GM18517 (cell line): ENCODE measurements around the gene SKP1.
"Not testable (repeated sequence)": the region's sequence is repeated elsewhere in the genome, so short reads cannot be mapped to it uniquely, and the experiment has no call there.

Experiments used
- ATAC-seq: cut with Tn5 transposase; IDR thresholded peaks from one replicate; pipeline ENCODE4 v1.9.1; 2021; ENCODE audit warnings: mild to moderate bottlenecking, moderate library complexity; ENCODE audit not compliant: unreplicated experiment

The SKP1 gene

DNA sequence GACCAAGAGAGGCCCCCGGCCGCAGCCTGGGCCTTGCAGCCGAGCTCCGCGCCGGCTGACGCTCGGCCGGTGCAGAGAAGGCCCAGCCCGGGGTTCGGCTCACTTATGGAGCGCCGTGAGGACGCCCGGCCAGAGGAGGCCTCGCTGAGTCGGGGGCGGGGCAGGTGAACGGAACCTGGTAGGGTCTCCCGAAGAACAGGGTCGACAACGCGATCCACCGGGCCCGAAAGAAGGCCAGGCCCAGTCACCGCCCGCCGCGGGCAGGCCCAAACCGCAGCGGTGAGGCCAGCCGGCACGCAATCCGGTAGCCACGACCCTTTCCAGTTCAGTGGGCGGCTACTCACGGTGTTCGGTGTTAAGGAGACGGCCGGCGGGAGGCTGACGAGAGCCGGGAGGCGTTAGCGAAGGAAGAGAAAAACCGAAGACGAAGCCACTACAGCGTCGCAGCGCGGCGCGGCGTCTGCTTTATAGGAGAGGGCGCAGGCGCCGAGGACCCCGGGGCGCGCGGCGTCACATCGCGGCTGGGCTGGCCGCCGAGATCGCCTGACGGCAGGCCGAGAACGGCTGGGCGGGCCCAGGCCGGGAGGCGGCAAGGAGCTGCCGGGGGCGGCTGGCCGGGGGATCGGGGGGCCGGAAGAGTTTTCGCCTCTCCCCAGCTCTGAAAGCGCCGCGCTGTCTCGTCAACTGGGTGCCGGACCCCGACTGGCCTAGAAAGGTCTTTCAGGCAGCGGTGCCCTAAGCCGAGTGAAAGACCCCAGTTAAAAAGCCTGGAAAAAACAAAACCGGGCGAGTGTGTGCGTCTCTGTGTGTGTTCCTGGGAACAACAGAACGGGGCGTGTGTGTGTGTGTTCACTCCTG lies at the start of gene SKP1:
SKP1 (minus strand) TSS at position 440 of the 858 bp plus-strand sequence. CDS start 2,928 bp downstream, outside the sequence.
- ATAC-seq = peak; percentile 57

DNA sequence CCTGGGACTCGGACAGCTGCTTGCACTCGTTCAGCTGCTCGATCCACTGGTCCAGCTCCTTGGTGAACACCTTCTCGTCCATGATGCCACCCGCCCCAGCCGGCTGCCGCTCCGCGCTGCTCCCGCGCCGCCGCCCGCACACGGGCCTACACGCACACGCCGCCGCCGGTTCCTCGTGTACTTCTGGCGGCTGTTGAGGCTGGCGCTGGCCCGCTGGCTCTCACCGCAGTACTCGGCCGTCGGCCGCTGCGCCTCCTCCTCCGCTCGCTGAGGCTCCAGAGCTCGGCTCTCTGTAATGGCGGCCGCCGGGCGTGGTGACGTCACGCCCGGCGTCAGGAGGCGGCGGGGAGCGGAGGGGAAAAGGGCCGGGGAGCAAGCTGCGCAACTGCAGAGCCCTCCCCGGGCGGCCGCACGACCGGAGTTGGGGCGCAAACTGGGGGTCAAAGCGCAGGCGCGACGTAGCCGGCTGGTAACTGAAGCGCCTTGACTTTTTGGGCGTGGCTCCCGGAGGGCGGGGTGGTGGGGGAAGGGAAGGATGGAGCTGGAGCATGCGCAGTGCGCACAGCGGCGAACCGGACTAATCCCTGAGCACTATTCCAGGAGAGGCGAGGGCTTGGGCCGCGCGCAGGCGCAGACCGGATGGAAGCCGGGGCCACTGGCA lies 49.2 kb upstream of the SKP1 start, which contains the start of gene PPP2CA:
PPP2CA (minus strand) TSS at position 294 of the 661 bp plus-strand sequence; CDS start at position 82, 212 bp downstream.
- ATAC-seq = peak; percentile 64

DNA sequence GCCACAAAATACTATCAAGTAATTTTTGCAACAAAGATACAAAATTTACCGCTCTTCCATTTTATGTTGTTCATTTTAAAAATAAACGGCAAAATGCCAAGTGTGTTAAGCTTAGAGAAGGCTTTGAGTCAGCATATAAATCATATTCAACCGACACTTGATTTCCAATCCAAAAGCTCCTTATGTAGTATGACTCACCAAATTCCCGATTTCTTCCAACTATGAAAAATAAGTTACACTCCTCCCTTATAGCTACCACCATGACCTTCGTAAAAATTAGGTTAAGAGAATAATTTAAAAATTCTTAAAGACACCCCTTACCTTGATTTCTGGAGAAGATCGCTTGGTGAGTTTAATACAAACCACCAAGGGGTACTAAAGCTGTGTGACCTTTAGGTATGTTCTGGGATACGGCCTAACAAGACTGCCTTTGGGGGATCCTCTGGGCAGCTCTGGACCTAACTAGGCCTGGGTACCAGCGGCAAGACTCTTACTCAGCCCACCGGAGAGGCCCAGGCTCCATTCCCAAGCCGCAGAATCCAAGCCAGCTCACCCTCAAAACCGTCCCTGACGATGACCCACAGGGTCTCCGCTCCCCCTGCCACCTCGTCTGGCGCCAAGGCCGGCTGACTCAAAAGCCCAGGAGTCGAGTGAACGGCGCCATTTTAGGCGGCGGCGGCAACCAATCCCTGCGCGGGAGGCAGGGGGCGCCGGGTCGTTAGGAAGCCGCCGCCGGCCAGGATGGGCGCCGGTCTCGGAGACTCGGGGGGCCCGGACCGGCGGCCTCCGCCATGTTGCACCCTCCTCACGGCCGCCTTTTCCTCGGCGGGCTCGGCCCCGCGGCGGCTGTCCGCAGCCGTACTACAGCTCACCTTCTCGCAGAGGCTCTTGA lies 48.4 kb upstream of the SKP1 start:
- peak; percentile 30 for ATAC-seq

DNA sequence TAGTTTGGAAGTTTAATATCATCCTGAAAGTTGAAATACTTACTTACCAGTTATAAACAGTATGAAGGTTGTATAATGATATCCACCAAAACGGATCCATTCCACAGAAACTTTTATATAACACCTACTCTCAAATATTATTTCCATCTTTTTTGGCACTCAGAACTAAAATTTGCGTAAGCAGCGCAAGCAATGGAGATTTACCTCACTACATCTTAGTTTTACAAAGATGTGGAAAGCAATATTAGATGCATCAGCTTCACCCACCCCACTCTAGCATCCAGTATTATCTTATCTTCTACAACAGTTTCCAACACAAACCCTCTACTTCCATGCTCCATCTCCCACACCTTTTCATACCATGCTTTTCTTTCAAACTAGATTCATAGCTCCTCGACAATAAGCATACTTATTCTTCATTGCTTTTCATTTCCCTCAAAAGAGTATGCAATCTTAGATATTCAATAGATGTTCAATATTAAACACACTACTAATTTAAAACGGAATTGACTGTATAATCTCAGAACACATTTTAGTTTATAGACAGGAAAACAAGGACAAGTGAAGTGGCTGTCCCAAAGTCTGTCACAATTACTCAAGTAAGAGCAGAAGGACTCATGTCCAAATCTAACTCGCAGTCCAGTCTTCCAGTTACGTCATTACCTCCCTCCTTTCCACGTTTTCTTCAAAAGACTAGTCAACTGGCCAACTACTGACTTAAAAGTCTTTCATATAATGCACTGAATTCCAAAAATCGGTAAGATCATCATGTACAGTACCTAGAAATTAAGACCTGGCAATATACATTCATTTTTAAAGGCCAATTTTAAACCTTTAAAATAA lies 46.9 kb upstream of the SKP1 start:
- ATAC-seq = no peak

DNA sequence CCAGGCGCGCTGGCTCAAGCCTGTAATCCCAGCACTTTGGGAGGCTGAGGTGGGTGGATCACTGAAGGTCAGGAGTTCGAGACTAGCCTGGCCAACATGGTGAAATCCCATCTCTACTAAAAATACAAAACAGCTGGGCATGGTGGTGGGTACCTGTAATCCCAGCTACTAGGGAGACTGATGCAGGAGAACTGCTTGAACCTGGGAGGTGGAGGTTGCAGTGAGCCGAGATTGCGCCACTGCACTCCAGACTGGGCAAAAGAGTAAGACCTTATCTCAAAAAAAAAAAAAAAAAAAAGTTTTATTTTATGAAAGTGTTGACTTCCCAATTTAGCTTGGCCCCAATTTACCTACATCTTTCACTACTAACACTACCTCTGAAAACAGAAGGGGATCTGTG lies 44.9 kb upstream of the SKP1 start:
- not testable (repeated sequence) for ATAC-seq

DNA sequence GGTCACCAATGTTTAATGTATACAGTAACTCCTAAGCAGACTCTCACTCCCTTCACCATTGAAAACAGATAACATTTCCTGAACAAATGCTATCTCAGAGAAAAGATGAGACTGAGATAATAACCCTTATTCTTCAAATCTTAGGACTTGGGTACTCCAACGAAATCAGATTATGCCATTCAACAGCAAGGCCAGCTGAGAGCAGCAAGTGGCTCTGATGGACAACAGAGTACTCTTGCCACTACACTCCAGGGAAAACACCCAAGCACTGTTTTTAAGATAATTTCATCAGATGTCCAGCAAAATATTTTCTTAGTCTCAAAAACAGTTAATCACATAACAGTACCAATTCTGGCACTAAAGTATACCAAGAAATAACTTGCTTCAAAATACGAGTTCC lies 39.0 kb upstream of the SKP1 start:
- no peak for ATAC-seq

DNA sequence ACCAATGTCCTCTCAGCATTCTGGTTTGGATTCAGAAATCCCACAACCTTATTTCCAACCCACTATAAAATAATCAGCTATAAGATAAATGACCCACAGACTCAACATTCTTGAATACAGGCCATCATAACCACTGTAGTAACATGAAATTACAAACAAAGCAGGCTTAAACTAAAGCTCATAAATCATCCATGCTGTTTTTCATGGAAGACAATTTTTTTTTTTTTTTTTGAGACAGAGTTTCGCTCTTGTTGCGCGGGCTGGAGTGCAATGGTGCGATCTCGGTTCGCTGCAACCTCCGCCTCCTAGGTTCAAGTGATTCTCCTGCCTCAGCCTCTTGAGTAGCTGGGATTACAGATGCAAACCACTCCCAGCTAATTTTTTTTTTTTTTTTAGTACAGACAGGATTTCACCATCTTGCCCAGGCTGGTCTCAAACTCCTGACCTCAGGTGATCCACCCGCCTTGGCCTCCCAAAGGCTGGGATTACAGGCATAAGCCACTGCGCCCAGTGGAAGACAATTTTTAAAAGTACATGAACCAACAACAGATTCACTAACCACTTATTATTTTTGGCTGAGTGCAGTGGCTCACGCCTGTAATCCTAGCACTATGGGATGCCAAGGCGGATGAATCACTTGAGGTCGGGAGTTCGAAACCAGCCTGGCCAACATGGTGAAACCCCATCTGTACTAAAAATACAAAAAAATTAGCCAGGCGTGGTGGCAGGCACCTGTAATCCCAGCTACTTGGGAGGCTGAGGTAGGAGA lies 34.7 kb upstream of the SKP1 start:
- not testable (repeated sequence) for ATAC-seq

DNA sequence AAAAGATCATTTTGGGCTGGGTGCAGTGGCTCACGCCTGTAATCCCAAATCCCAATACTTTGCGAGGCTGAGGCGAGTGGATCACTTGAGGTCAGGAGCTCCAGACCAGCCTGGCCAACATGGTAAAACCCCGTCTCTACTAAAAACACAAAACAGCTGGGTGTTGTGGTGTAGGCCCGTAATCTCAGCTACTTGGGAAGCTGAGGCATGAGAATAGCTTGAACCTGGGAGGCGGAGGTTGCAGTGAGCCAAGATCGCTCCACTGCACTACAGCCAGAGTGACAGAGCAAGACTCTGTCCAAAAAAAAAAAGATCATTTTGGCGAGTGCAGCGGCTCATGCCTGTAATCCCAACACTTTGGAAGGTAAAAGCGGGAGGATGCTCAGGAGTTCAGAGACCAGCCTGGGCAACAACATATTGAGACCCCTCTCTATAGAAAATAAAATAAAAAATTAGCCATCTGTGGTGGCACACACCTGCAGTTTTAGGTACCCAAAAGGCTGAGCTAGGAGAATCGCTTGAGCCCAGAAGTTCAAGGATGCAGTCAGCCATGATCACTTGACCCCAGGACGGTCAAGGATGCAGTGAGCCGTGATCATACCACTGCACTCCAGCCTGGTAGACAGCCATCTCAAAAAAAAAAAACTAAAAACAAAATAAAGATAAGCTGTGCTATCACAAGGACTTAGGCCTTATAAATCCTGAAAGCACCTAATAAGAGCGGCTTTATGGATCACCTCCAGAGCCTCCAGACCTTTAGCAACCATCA lies 32.9 kb upstream of the SKP1 start:
- ATAC-seq = no peak

DNA sequence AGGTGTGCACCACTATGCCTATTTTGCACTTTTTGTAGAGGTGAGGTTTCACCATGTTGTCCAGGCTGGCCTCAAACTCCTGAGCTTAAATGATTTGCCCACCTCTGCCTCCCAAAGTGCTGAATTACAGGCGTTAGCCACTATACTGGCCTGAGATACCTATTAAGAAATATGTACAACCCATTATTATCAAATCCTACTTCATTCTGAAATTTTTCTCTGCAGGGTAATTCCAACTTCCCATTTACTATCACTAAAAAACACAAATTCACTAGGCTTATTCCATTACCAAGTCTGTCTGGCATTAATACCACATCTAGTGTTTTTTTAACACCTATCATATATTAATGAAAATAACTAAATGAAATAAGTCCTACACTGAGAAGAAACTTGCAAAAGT lies 30.9 kb upstream of the SKP1 start:
- no peak for ATAC-seq

DNA sequence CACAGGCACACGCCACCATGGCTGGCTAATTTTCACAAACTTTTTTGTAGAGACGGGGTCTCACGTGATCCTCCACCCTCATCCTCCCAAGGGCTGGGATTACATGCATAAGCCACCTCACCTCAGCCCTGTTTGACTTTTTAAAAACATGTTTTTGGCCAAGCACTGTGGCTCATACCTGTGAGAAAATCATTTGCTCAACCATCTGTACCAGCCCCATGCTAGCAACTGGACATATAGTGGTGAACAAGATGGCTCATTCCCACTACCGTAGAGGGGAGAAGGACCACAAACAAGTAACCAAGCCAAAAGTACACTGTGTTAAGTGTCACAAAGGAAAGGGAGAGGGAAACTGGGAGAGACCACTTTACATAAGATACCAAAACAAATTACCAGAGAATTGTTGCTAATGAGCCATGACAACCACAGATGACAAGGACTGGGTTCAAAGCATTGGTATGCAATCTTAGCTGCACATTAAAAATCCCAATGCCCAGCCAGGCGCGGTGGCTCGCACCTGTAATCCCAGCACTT lies 29.9 kb upstream of the SKP1 start:
- ATAC-seq = no peak

DNA sequence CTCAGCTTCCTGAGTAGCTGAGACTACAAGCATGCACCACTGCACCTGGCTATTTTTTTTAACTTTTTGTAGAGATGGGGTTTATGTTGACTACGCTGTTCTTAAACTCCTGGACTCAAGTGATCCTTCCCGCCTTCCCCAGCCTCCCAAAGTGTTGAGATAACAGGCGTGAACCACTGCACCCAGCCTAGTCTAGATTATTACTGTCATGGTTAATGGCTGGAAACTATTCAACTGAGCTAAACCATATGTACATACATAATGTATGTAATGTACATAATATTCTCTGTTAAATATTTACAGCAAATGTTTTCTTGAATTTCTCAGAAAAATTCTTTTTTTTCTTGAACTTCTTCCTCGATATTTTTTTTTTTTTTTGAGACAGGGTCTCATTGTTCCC lies 27.8 kb upstream of the SKP1 start:
- ATAC-seq = no peak

DNA sequence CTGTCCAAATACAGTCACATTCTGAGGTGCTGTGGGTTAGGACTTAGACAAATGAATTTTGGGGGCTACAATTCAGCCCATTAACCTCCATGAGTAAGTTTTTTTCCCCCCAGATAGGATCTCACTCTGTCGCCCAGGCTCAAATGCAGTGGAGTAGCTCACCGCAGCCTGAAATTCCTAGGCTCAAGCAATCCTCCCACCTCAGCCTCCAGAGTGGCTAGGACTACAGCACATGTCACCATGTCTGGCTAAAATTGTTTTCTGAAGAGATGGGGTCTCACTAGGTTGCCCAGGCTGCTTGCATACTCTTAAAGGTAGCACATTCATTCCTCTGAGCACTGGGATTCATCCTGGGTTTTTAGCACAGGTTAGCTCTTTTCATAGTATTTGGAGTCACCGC lies 26.9 kb upstream of the SKP1 start:
- no peak for ATAC-seq

DNA sequence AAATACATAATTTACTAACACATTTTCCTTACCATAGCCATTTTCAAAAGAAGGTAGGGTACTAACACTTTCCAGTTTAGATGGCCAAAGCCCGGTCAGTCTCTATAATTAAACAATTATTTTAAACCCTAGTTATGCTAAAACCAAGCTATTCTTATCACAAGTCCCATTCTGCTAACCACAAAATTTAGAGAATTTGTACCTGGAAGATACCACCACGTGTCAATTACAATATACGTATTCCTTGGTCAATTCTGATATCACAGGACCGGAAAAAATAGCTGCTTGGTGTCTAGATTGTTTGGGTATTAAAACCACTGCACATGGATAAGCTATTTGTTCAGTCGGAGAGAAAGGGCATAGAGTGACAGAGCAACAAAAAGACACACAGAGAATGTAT lies 18.9 kb upstream of the SKP1 start:
- ATAC-seq = no peak

DNA sequence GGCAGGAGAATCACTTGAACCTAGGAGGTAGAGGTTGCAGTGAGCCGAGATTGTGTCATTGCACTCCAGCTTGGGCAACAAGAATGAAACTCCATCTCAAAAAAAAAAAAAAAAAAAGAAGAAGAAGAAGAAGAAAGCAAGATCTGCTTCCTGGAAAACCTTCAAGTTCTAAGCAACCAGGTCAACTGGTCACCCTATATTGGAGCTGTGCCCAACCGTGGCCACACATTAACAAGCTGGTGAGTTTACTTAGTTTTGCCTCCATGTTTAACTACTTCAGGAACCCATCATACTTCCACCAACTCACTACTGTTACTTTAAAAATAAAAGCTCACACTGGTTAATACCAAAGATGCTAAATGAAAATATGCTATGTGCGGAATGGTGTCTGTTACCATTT lies 12.3 kb upstream of the SKP1 start:
- ATAC-seq = no peak

DNA sequence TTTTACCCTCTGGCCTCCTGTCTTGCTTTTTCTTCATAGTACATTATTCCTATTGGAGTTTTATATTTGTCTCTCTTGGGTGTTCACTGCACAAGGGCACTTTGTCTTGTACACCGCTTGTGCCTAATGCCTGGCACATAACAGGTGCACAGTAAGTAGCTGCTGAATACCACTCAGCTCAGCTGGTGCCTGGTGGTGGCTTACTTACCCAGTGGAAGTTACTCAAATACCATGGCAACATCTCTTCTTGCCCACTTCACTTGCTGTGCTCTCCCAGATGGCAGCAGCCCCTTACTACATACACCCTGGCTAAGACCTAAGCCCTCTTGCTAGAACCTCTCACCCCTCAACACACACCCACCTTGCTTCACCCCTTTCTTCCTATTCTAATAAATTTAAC lies 11.3 kb upstream of the SKP1 start:
- ATAC-seq = no peak

DNA sequence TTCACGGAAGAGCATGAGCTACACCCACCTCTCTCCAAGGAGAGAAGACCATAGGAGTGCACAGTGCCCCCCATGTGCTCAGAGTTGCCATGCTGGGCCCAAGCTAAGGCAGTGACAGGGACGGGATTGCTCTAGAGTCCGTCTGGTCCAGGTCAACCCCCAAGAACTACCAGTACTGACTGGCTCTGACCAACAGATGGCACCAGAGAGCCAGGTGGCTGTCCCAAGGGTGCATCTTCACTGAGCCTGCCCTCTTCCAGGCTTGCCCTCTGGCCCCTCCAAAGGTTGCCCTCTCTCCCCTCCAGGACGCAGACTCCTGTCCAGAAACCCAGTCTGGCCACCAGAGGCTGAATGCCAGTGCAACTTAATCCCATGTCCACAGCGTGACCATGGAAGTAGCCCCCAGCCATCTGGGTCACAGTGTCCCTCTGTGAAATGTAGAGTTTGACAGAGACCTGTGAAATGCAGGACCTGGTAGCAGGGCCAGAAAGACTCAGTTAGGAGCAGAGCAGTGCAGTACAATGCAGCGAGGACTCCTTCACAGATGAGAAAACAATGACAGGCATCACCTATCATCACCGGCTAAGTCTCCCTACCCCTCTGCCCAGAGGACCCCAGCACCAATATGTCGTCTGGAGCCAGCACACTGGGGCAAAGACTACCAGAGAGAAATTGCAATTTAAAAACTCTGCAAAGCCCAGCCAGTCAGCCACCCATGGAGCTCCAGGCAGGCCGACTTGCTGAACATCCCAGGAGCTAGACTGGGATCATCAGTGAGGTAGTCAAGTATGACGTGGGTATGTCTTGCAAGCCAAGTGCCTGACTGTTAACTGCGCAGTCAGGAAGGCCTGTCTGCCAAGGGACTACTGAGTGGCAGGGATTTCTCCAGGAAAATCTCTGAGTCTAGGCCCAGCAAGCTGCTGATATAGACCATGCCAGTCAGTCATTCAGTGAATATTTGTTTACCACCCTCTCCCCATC lies 7.7 kb upstream of the SKP1 start:
- ATAC-seq = no peak

DNA sequence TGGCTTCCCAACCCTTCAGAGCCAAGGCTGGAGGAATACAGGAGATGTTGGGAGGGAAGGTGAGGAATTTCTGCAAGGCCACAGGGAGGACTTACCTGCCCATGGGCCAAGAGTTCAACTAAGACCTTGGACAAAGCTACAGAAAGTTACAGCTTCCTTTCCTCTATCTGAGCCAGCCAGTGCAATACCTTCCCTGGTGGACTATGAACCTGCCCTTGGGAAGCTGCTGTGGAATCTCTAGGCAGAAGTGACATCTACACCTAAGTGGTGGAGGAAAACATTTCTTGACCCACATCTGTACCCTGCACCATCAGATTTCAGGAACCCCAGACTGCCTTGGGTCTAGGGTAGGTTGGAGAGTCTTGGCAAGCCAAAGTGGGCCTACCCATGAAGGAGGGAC lies 6.7 kb upstream of the SKP1 start:
- no peak for ATAC-seq

DNA sequence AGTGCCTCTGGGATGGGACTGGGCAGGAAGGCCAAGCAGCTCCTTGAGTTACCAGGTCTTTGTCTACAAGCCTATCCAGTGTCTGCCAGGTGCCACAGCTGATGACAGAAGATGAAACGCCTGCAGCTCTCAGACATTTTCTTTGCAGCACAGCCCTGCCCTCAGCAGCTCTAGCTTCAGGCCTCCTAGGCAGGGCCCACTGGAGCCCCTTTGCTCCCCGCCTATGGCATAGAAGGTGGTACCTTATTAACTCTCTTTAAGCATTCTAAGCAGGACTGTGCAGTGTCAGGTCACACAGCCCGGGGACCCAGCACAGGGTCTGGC lies 1.3 kb upstream of the SKP1 start:
- ATAC-seq = no peak
